COR-L47 (cell line): ENCODE data around the gene CEP72.
"Not testable (repeated sequence)": the region's sequence is repeated elsewhere in the genome, so short reads cannot be mapped to it uniquely, and the experiment has no call there.

Experiments
- DNase-seq: peaks from one replicate; lab custom pipeline; 2025; lab: John Stamatoyannopoulos, UW

The CEP72 gene

DNA sequence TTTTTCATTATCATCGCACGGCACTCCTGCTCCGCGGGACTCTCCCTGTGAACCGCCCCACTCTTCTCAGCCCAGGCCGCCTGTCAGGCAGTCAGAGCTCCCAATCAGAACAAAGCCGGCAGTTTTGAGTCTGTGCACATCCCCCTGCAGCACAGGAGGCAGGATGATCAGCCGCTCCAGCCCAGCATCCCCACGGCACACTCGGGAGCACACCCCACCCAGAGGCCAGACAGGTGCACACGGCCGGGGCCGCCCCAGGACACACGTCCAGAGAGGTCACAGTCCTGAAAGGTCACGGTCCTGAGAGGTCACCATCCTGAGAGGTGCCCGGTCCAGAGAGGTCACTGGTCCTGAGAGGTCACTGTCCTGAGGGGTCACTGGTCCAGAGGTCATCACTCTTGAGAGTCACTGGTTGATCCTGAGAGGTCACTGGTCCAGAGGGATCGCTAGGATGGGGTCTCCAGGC is 72.6 kb downstream of the CEP72 start:
- no peak for DNase-seq

DNA sequence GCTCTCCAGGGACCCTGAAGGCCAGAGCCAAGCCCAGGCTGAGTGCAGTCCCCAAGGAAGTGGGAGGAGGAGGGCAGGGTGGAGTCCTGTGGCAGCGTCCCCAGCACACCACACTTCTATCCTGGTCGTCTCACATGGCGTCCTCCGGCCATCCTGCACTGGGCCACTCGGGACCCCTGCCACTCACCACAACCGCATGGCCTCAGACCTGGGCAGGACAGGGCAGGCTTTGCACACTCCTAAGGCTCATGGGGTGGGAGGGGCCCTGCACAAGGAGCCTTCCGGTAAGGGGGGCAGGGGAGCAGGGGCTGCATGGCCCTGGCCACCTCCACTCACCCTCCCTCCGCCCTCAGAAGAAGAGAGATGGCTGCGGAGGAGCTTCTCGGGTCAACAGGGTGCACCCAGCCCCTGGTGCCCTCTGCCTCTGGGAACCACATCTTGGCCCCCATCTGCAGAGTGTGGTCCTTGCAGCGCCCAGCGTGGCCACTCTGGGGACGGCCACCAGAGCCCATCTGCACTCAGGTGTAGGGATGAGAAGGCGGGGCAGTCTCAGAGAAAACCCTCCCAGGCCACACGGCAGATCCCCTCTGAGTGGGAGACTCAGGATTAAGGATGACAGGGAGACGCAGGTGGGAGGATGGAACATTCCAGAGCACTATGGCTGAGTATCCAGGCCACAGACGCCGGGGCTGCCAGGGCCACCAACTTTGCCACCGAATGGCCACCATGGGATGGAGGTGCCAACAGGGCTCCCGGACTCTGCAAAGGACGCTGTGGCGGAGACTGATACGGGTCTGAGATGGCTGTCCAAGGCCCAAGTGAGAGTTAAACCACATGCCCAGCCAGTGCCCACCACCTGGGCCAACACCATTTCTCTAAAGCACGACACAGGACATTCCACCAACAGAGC is 73.4 kb downstream of the CEP72 start:
- DNase-seq: no peak

DNA sequence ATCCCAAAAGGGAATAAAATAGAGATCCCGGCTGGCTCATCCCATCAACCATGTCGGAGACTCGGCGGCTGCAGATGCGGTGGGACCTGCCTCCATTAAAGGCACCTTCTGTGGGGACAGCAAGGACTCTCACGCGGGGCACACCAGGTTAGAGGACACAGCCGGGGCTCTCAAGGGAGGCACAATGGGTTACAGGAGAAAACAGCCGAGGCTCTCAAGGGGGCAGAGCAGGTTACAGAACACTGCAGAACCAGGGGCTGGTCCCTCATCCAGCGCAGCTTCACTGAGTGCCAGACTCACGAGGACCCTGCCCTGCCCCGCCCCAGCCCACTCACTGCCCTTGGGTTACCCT is 74.0 kb downstream of the CEP72 start:
- DNase-seq: not testable (repeated sequence)

DNA sequence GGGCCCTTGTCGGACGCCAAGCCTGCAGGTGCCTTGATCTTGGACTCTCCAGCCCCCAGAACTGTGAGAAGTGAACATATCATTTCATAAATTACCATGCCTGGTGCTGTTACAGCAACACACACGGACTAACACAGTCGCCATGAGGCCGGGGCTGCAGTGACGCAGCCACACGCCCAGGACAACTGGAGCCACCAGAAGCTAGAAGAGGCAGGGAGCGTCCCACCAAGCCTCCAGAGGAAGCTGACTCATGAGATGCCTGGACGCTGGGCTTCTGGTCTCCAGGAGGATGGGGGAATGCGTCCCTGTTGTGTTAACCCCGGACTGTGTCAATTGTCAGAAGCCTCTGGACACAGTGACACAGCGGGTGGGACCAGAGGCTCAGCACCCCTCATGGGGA is 74.8 kb downstream of the CEP72 start:
- DNase-seq: not testable (repeated sequence)

DNA sequence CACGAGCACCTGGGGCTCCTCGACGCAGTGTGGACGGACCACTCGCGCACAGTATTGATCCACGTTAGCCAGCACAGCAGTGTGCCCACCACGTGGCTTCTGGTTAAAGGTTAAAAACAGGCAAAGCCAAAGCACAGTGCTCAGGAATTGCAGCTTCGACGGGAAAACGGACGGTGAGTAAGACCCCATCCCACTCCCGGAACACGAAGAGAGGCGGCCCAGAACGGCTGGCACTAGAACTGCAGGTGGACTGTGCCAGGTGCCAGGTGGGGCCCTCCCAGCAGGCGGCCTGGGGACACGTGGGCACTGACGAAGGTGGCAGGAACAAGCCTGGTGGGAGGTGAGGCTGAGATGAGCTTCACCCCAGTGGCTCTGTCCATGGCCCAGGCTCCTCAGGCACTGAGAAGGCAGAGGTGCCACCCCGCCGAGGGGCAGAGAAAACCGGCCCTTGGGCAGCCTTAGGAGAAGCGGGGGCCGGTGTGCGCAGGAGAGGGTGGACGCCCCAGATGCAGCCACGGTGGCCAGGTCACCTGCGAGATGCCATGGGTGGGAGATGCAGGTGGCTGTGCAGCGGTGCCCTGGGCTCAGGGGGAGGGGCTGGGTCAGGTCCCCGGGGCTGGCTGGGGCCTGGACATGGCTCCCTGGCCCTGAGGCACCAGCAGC is 76.3 kb downstream of the CEP72 start:
- DNase-seq: not testable (repeated sequence)

DNA sequence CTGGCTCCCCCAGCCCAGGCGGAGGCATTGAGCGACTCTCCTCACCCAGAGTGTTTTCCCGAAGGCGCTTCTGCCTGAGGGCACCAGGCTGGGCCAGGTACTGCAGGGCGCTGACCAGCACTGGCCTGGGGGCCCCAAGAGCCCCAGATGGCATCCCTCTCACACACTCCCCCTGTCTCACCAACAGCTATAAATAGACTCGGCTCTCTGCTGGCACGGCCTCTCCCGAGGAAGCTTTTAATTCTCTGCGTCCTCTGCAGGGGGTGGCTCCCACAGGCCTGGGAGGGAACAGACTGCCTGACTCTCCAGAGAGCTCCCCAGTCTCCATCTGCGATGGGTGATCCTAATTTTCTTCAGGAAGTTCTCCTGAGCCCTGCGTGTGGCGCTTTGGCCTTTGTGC is 78.2 kb downstream of the CEP72 start:
- not testable (repeated sequence) for DNase-seq

DNA sequence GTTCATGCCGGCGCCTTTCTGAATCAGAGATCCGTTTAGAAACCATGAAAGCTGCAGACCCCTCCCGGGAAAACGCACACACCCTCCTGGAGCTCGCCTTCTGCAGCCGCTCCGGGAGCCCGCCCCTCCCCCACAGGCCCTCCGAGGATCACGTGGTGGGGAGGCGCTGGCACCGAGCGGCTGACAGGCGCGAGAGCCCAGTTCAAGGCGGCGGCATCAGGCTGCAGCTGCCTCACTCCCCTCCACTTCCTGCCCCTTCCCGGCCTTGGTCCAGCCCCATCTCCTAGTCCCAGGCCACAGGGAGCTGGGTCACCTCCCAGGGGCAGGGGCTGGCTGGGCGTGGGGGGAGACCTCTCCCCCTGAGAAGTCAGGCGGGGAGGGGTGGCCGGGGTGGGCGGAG is 78.9 kb downstream of the CEP72 start:
- DNase-seq: not testable (repeated sequence)

DNA sequence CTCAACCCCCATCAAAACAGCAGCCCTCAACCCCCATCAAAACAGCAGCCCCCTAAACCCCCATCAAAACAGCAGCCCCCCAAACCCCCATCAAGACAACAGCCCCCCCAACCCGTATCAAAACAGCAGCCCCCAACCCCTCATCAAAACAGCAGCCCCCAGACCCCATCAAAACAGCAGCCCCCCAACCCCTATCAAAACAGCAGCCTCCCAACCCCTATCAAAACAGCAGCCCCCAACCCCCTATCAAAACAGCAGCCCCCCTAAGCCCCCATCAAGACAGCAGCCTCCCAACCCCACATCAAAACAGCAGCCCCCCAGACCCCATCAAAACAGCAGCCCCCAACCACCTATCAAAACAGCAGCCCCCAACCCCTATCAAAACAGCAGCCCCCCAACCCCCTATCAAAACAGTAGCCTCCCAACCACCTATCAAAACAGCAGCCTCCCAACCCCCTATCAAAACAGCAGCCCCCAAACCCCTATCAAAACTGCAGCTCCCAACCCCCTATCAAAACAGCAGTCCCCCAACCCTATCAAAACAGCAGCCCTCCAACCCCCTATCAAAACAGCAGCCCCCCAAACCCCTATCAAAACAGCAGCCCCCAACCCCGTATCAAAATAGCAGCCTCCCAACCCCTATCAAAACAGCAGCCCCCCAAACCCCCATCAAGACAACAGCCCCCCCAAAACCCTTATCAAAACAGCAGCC is 79.8 kb downstream of the CEP72 start:
- no peak for DNase-seq

DNA sequence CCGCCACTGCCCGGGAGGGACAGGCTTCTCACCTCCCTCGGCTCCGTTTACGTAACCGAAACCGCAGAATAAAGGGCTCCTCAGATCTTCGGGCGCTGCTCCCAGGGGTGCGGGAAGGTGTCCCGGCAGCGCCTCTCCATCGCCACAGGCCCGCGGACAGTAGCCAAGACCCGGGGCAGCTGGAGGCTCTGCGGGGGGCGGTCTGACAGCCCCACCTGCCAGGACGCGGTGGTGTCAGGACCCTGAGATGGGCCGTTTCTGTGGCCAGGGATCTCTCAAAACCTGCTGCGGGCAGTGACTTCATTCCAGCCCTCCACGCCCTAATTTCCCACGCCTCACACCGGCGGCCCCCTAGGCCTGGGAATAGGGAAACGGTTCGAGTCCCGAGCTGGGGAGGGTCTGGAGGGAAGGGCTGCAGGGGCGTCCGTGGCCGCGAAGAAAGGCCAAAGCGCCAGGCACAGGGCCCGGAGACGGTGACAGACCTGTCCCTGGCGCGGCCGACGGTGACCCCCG is 80.4 kb downstream of the CEP72 start:
- not testable (repeated sequence) for DNase-seq

DNA sequence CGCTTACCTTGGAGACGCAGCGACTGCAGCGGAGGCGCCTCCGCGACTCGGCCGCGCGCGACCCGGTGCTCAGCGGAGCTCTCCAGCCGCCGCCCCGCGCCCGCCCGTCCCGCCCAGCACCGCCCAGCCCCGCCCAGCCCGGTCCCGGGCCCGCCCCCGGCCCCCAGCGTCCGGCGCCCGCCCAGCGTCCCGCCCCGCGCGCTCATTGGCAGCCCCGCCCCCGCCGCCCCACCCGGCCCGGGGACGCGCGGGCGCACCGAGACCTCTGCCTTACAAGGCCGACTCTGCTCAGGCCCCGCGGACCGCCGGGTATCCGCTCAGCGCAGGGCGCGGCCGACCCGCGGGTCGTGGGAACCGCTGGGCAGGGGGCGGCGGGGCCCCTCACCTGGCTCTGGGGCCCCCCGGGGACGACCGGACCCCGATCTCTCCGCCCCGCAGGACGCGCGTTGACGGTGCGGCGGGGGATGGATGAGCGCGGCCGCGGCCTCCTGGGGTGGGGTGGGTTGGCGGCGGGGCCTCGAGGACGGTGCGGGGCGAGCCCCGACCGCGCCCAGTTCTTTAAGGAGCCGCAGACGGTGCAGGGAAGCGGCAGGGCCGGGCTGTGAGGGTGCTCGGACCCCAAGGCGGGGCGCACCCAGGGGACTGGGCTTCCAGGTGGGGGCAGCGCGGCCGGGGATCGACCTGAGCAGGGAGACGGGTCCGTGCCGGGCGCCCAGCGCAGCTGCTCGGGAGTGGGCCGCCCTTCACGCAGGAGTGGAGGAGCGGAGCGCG is 81.3 kb downstream of the CEP72 start, which contains the start of gene TPPP:
TPPP (minus strand) TSS at position 82 of the 771 bp plus-strand sequence. CDS start 15,292 bp downstream, outside the sequence.
- peak; percentile 66 for DNase-seq

DNA sequence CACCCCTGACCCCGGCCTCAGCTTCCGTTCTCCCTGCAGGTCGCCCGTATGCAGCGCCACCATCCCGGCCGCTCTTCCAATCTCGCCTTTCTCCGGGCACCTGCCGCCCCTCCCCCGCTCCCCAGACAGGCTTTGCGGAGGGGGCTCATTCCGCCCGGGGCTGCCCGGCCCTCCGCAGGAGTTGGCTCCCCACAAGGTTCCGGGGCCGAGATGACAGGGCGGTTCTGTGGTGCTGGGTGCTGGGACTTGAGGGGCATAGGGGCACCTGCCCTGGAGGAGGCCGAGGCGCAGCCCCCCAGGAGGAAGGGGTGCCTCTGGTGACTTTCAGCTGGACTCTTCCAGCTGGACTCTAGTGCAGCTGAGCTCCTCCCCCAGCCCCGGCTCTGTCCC is 81.9 kb downstream of the CEP72 start:
- not testable (repeated sequence) for DNase-seq

DNA sequence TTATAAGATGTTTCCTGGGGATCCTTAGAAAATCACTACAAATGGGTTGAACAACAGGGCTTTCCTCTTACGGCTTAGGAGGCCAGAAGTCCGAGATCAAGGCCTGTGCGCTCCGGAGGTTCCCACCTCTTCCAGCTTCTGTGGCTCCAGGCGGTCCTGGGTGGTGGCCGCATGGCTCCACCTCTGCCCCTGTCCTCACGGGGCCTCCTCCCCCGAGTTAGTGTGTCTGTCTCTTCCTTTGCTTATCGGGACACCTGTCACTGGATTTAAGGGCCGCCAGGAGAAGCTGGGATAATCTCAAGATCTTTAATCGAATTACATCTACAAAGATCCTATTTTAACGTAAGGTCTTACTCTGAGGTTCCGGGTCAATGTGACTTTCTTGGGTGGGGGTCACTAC is 83.3 kb downstream of the CEP72 start:
- not testable (repeated sequence) for DNase-seq

DNA sequence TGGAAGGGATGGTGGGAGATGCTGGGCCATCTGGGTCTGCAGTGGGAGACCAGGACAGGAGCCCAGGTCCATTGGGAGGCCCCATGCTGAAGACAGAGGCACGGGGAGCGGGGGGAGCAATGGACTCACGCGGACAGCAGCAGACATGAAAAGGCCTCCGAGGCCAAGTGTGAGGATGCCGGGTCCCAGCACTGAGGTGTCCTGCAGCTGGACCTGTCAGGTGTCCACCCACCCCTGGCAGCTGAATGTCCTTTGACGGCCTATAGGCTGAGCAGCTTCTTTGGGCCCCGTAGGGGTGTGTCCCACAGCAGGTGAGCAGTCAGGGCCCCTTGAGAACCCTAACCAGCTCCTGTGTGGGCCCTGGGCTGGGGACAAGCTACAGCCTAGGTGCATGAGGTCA is 84.1 kb downstream of the CEP72 start:
- not testable (repeated sequence) for DNase-seq

DNA sequence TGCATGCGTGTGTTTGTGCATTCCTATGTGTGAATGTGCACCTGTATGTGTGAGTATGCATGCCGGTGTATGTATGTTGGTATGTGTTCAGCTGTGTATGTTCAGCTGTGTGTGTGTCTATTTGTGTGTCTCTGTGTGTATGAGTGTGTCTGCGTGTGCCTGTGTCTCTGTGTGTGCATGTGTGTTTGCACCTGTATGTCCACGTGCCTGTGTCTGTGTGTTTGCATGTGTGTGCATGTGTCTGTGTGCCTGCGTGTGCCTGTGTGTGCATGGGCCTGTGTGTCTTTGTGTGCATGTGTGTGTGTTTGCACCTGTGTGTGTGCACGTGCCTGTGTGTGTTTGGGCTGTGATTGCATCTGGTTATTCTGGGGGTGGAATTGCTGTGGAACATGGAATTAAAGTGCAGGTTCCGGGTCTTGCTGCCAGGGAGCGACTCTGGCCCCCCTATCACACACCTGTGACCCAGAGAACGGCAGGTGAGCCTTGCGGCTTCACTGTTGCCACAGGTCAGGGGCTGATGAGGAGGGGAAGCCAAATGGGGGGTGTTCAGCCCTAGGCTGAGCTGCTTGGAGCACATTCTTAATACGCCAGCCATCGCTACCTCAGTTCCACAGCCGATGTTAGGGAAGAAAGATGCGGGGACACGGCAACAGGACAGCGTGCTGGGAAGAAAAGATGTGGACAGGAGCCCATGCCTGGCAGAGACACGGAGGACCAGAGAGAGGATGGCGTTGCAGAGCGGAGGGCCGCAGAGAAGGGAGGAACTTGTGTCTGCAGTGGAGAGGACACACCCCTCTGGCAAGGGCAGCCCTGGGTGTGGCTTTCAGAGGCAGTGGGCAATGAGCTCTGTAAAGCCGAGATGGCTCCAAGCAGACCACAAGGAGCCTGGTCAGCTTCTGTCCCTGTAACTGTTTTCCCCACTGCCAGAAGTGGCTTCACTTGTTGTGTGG is 84.9 kb downstream of the CEP72 start:
- DNase-seq: not testable (repeated sequence)
